ENCODE data around the gene SDK1. TPM values are rescaled to one million over a fixed set of nuclear protein-coding genes. Genes with fewer than 3 reads are reported as not detected.

Gene SDK1
- total and polyA plus RNA-seq, 12 donors: 1.0 to 5.3 (median 3.2) TPM

DNA sequence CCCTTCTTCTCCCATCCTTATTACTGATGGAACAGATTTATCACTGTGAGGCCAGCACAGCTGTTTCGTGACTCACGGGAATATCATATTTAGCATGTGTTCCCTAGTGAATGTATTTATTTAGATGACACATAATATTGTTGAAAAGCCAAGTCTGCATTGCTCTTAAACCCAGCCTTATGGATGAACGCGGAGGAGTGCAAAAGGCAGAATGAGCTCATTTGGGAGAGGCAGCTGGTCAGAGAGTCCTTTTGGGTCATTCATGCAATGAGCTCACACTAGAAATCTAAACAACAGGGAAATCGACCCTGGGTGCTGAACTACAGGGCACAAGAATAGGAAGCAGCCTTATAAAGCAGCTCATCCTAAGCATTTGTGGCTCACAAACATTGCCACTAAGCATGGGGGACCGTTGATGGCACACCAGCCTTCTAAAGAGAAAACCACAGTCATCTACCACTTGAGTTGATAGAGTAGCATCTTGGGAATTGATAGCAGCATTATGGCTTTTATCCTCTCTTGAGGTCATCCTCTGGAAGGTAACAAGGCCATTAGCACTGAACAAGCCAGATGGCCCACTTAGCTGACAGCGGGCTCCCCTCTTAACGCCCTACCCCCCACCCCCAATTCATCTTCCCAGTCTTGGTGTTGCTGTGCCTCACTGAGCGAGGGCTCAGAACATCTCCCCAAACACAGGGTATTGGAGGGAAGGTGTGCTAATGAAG is 32.9 kb upstream of the SDK1 start:
- DNase-seq: no peak
- TF ChIP-seq, protein P1, sequence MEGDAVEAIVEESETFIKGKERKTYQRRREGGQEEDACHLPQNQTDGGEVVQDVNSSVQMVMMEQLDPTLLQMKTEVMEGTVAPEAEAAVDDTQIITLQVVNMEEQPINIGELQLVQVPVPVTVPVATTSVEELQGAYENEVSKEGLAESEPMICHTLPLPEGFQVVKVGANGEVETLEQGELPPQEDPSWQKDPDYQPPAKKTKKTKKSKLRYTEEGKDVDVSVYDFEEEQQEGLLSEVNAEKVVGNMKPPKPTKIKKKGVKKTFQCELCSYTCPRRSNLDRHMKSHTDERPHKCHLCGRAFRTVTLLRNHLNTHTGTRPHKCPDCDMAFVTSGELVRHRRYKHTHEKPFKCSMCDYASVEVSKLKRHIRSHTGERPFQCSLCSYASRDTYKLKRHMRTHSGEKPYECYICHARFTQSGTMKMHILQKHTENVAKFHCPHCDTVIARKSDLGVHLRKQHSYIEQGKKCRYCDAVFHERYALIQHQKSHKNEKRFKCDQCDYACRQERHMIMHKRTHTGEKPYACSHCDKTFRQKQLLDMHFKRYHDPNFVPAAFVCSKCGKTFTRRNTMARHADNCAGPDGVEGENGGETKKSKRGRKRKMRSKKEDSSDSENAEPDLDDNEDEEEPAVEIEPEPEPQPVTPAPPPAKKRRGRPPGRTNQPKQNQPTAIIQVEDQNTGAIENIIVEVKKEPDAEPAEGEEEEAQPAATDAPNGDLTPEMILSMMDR (IDR thresholded peaks at IDR 0.05): no peak
- H3K4me1 ChIP-seq: no peaks in the 10 kb centered on the region
- H3K27me3 ChIP-seq: peaks cover 0 to 13% (median 8%) of the 10 kb centered on the region in 7 donors
- WGBS, 2 donors: 53 to 61% methylated on average over 9 of the region's 9 CpGs
- H3K36me3 ChIP-seq: no peaks in the 10 kb centered on the region
- intact Hi-C loops (cut with DNase I): no loop called here
- H3K27ac ChIP-seq: no peak overlapping the region
- peaks cover 0 to 5% (median 0%) of the 10 kb centered on the region in 11 donors for H3K9me3 ChIP-seq
- peak in 7 of 8 donors; percentile 38 to 67 (median 52) for ATAC-seq
- H3K4me3 ChIP-seq: no peak overlapping the region

DNA sequence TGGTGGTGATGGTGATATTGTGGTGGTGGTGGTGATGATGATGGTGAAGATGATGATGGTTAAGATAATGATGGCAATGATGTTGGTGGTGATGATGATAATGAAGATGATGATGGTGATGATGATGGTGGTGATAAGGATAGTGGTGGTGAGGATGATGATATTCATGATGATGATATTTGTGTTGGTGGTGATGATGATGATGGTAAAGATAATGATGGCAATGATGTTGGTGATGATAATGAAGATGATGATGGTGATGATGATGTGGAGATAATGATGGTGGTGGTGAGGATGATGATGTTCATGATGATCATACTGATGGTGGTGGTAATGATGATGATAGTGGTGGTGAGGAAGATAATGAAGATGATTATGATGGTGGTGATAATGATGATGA is 30.7 kb upstream of the SDK1 start:
- intact Hi-C loops (cut with DNase I): no loop called here
- H3K9me3 ChIP-seq: peaks cover 0 to 5% (median 0%) of the 10 kb centered on the region in 11 donors
- H3K27ac ChIP-seq: no peak overlapping the region
- no peaks in the 10 kb centered on the region for H3K4me1 ChIP-seq
- ATAC-seq: no peak
- peaks cover 0 to 13% (median 4%) of the 10 kb centered on the region in 7 donors for H3K27me3 ChIP-seq
- no peak overlapping the region for H3K4me3 ChIP-seq
- DNase-seq: no peak
- no peaks in the 10 kb centered on the region for H3K36me3 ChIP-seq
- TF ChIP-seq, protein P1 (IDR thresholded peaks at IDR 0.05): no peak

DNA sequence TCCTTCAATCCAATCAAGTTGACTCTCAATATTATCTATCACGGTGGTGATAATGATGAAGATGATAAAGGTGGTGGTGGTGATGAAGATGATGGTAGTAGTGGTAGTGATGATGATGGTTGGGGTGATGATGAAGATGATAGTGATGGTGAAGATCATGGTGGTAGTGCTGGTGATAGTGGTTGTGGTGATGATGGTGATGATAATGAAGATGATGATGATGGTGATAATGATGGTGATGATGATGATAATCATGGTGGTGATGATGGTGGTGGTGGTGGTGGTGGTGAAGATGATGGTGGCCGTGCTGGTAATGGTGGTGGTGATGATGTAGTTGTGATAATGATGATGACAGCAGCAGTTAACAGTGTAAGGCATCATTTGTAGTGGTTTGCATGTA is 29.8 kb upstream of the SDK1 start:
- DNase-seq (no peak), ATAC-seq (no peak)
- Histone ChIP-seq H3K4me3 (no peak overlapping the region), H3K4me1 (no peaks in the 10 kb centered on the region), H3K36me3 (no peaks in the 10 kb centered on the region), H3K27ac (no peak overlapping the region), H3K9me3 (peaks cover 0 to 5% (median 0%) of the 10 kb centered on the region in 11 donors), H3K27me3 (peaks cover 0 to 5% (median 0%) of the 10 kb centered on the region in 7 donors)
- TF ChIP-seq, protein P1 (IDR thresholded peaks at IDR 0.05): no peak
- 85 to 91% methylated on average over 2 of the region's 2 CpGs for WGBS, 2 donors
- intact Hi-C loops (cut with DNase I): no loop called here

DNA sequence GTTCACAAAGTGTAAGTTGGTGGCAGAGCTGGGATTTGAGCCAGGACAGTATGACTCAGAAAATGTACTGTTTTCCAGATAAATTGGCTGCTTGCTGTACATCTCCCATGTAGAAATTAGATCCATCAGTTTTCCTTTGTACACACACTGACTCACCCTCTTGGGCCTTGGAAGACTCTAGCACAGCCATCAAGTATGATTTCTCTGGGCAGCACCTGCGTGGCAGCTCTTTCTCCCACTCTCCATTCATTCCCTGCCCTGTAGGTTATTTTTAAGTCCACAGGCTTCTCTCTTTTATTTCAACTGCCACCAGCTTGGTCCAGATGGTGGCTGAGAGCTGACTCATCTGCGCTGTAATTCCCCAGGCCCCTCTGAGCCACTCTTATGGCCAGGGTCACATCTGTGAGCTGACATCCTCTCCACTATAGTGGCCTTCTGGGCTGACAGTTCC is 28.3 kb upstream of the SDK1 start:
- WGBS, 2 donors: 55 to 84% methylated on average over 2 of the region's 2 CpGs
- peaks cover 0 to 4% (median 0%) of the 10 kb centered on the region in 7 donors for H3K27me3 ChIP-seq
- intact Hi-C loops (cut with DNase I): no loop called here
- no peak overlapping the region for H3K27ac ChIP-seq
- DNase-seq (no peak), ATAC-seq (peak in 1 of 8 donors; percentile 31)
- no peaks in the 10 kb centered on the region for H3K4me1 ChIP-seq
- H3K9me3 ChIP-seq: peaks cover 0 to 5% (median 0%) of the 10 kb centered on the region in 11 donors
- TF ChIP-seq, protein P1 (IDR thresholded peaks at IDR 0.05): no peak
- H3K4me3 ChIP-seq: no peak overlapping the region
- no peaks in the 10 kb centered on the region for H3K36me3 ChIP-seq

Measured in heart right ventricle (tissue), 16 donors.